HL-60 (cell line): Measurements from ENCODE around the gene GXYLT2.

ENCODE experiments used
- POLR2AphosphoS5 ChIP-seq: IDR thresholded peaks from 2 replicates; pipeline ENCODE4 v1.6.1; 2012; ENCODE audit warnings: low read depth
- SPI1 ChIP-seq: IDR thresholded peaks from 2 replicates; pipeline ENCODE4 v1.6.1; 2012; ENCODE audit warnings: low read depth, mild to moderate bottlenecking, borderline replicate concordance
- TF ChIP-seq, protein P1 (sequence below): IDR thresholded peaks from one replicate; pipeline ENCODE4 v1.5.1; 2011; ENCODE audit warnings: low read length, control low read depth, inconsistent platforms; ENCODE audit not compliant: insufficient read depth

DNA sequence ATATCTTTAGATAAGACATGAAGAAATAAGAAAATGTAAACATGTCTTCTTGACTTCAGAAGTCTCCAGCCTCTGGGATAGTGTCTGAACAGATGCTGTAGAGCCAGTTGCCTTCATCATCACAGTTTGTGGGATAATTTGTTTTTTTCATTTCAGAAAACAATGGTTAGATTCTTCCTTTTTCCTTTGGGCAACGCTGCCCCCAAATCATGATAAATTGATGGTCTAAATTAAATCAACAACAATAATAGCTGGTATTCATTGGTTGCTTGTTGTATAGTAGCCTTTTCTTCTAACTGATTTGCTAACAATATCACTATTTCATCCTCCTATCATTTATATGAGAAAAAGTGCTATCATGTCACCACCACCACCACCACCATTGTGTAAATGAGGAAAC lies 27.0 kb upstream of the GXYLT2 start:
- TF ChIP-seq, protein P1, sequence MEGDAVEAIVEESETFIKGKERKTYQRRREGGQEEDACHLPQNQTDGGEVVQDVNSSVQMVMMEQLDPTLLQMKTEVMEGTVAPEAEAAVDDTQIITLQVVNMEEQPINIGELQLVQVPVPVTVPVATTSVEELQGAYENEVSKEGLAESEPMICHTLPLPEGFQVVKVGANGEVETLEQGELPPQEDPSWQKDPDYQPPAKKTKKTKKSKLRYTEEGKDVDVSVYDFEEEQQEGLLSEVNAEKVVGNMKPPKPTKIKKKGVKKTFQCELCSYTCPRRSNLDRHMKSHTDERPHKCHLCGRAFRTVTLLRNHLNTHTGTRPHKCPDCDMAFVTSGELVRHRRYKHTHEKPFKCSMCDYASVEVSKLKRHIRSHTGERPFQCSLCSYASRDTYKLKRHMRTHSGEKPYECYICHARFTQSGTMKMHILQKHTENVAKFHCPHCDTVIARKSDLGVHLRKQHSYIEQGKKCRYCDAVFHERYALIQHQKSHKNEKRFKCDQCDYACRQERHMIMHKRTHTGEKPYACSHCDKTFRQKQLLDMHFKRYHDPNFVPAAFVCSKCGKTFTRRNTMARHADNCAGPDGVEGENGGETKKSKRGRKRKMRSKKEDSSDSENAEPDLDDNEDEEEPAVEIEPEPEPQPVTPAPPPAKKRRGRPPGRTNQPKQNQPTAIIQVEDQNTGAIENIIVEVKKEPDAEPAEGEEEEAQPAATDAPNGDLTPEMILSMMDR = no peak
- TF ChIP-seq SPI1 (no peak), POLR2AphosphoS5 (no peak)
